NCI-H1105 (cell line): Measurements from ENCODE around the gene NAA30.

Experiments
- DNase-seq: peaks from one replicate; lab custom pipeline; 2025; lab: John Stamatoyannopoulos, UW

Gene NAA30

DNA sequence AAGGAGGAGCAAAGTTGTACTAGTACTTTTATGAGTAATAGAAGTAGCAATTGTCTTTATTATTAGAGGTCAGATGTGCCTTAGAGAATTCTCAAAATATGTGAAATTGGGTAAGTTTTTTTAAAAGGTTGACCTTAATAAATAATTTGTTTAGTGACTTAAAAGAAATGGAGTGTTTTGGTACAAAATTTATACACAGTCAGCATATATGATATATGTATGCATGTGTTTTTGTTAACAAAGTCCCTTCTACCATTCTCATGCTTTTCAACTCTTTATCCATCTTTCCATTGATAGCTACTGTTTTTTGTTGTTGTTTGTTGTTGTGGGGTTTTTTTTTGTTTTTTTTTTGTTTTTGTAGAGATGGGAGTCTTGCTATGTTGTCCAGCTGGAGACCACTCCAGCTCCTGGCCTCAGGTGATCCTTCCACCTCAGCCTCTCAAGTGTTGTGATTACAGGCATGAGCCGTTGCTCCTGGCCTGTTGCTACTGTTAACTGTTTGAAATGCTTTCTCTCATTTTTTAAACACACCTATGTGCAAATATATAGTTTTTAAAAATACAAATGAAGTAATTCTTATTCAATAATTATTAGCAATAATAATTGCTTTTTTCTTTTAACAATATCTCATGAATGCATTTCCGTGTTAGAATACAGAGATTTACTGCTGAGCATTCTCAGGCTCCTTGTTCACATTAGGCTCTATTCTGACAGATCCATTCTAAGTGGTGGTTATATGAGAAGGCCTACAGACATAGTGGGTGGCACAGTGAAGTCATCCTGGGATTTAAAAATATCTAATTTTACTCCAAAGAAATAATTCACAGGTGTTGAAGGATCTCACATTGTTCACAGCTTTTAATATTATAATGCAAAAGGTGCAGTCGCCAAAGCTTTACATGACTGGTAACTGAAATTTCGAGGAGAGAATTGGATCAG lies 10.4 kb downstream of the NAA30 start:
- no peak for DNase-seq

DNA sequence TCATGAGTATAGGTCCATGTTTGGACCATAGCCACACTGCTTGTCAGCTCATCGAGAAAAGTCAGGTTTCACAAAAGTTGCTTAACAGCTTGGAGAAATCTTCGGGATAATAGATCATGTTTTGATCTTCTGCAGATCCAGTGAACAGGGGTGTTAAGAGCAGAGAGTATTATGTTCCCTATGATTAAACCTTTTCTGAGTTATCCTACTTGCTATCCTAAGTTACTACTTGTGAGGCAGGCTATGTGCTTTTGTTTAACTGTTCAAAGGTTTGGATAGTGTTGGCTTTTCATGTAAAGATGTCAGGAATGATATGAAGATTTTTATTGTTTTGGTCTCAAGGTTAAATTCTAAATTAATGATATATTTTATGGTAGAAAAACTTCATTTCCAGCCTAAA lies 11.1 kb downstream of the NAA30 start:
- no peak for DNase-seq

DNA sequence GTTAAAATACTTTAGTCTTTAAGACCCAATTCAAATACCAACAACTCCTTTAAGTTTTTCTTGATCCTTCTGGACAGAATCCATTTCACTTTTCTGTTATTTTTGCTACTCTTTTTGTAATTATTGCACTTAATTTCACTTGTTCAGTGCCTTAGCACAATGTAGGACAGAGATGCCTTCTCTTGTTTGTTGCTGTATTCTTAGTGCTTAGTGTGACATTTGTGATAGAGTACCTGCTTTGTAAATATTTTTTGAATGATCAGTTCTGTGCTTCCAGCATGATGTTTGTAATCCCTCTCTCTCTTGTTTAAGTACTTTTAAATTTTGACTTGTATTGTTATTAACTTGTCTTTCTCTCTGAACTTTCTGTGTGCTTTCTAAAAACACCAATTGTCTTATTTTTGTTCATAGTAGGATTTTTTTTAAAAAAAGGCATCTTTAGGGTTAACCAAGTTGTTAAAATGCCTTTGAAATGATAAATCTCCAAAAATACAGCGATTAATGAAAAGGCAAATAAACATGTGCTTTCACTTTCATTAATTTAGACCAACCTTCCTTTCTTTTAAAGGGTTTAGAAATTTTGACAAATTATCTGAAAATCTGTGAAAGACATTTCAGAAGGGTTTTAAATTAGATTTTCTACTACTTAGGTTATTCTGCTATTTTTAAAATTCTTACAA lies 11.9 kb downstream of the NAA30 start:
- no peak for DNase-seq

DNA sequence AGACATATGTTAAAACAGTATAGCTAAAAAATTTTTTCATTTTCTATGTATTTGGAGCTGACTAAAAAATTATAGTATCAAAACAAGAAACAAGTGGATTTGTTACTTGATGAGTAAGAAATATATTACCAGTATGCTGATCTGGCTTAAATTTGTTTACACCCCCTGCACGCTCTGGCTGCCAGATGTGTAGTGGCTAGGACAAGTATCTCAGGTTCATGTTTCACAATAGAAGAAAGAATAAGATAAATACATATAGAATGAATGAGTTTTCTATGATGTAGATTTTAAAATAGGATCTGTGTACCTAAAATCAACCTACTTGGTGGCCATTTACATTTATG lies 13.1 kb downstream of the NAA30 start:
- no peak for DNase-seq

DNA sequence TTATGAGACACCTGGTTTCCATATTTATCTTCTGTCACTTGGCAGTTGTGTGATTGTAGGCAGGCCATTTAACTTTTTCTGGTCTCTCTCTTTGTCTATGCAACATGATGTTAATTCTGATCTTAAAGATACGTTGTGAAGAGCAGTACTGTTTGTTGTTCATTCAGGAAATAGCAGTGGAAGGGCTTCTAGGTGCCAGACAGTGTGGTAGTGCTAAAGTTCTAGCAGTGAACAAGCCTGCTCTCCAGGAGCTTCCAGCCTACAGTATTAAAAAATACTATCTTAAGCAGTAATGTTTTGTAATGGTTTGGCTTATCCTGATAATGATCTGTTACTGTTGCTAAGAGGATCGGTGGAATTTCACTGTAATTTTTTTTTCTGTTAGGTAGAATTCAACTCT lies 15.2 kb downstream of the NAA30 start:
- DNase-seq, result no peak

DNA sequence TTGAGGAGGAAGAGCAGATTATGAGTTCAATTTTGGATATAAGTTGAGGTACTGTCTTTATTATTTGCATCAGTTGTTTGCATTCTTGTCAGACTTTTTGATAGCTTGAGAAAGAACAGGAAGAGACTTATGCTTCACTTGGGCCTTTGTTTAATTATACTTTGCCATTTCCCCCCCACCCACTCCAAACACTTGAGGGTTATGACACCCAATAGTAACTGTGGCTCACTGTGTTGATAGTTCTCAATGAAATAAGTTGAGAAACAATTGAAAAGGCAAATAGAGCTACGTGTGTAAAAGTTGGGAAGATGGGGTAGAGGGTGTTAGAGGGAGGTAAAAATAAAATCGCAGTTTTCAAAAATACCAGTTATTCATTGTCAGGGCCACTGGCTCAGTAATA lies 17.7 kb downstream of the NAA30 start:
- DNase-seq, result no peak

DNA sequence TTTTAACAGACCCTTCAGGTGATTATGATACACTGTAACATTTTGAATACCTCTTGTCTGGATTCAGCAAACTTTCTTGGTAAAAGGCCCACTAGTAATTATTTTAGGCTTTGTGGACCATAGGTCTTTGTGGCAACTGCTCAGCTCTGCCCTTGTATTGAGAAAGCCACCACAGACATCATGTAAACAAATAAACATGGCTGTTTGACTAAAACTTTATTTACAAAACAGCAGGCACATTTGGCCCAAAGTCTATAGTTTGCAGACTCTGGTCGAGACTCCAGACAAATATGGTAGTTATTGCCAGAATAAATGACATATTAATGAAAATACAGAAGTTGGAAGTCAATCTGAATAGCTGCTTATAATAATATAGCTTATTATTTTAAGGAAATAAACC lies 18.2 kb downstream of the NAA30 start:
- DNase-seq, result no peak

DNA sequence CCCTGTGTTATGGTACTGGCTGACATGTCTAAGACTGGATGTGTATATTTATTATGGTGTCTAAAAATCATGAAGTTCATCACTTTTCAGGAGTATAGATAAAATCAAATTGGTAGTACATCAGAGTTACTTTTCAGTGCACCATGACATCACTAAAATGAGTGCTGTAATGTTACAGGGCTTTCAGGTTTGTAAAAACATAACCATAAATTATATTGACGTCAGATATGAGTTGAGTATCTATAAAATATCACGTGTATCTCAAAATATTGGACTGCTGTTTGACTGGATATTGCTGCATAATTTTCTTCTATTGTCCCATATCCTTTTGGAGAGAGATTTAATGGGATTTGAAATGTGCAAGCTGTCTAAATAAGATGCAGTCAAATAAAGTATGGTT lies 22.0 kb downstream of the NAA30 start:
- no peak for DNase-seq

DNA sequence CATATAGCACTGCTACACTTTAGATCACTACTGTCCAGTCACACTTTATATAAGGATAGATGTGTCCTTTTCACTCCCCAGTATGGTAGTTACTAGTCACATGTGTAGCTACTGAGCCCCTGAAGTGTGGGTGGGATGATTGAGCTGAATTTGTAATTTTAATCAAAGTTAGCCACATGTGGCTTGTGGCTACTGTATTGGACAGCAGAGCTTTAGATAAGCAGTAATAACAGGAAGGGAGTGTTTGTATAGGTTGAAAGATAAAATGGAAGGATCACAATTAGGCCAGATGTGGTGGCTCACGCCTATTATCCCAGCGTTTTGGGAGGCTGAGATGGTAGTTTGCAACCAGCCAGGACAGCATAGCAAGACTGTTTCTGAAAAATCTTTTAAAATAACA lies 23.5 kb downstream of the NAA30 start:
- no peak for DNase-seq

DNA sequence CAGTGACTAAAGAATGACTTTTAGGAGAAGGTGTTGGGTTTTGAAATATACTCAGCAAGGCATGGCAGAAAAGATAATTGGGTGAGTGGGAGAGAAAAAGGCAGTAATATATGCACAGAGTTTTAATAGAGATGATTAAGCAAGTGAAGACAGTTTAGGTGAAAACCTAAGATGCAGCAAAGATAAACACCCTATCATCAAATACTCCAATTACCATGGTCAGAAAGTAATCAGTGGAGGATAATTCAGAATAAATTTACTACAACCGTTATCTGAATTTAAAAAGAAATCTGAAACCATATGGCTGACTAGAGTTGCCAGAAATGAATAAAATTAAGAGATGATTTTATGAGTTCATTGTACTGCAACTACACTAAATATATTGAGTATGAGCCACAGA lies 26.8 kb downstream of the NAA30 start:
- DNase-seq, result no peak

DNA sequence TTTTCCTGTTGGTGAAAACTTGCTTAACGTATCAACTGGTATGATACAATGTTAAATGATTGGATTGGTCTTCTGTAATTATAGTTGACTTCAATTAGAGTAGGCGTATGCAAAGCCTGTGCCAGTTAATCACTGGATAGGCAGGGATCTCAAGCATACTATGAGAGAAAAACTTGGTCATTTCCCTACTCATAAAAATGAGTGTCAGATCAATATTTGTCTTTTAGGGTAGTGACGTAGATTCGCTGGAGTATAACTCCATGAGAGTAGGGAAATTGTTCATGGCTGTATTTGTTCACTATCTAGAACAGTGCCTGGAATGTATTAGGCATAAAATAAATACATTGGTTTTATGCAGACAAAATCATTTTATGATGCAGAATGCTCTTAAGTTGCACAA lies 28.6 kb downstream of the NAA30 start:
- no peak for DNase-seq

DNA sequence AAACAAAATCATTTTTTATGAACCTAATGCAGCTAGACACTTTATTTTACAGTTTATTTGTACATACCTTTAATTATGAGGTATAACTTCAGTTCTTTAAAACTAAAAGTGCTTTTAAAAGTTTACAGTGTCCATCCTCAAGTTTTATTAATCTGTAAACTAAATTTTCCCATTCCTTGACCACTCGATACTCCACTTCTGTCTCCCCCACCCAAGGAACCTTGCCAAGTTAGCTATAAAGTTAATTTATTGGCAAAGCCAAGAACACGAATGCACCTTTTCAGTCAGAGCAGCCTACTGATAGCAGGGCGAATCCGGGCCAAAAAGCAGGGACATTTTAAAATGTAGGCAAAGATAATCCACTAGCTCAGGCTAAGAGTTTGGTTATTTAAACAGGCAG lies 29.6 kb downstream of the NAA30 start:
- no peak for DNase-seq

DNA sequence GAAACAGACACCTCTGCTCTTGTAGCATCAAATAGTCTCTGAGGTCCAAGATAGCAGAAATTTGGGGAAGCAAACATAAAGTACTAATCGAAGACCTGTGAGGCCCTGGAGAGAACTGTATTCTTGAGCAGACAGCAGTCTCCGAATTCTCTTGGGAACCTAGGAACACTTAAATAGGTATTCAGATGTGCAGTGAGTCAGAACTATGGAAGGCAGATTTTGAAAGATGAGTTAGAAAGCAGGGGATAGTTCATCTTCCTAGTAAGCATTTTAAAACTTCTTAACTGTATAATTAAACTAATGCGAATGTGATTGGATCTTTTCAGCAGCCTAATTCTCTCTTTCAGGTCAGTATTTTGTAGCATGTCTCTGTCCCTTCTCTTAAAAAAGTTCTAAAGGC lies 30.6 kb downstream of the NAA30 start:
- DNase-seq, result no peak

DNA sequence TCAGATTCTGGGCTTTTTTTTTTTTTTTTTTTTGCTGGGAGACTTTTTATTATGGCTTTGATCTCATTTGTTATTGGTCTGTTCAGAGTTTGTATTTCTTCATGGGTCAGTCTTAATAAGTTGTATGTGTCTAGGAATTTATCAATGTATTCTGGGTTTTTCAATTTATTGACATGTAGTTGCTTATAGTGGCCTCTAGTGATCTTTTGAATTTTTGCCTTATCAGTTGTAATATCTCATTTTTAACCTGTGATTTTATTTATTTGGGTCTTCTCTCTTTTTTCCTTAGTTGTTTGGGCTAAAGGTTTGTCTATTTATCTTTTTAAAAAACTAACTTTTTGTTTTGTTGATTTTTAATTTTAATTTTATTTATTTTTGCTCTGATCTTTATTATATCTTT lies 45.5 kb downstream of the NAA30 start:
- DNase-seq, result no peak

DNA sequence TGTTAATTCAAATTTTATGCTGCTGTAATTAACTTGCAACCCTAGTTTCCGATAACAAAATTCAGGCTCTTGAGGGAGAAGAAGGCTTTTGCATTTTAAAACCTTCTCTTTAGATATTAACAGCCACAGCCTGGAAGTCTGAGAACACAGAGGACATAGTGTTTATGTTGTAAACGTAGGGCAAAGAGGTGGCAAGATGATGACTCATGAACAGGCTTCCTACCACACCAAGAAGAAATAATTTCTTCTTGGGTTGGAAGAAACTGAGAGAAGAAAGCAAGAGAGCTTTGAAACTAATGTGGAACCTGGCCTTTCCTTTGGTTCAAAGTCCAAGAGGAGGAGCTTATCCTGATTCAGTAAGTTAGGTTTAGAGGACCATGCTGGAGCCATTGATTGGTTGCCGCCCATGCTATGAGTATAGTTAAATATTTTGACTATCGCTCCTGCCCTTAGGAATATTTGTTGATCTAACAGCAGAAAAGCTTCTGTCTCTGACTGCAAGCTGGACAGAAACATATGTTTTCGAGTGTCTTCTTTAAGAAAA lies 71.5 kb downstream of the NAA30 start:
- DNase-seq, result no peak

DNA sequence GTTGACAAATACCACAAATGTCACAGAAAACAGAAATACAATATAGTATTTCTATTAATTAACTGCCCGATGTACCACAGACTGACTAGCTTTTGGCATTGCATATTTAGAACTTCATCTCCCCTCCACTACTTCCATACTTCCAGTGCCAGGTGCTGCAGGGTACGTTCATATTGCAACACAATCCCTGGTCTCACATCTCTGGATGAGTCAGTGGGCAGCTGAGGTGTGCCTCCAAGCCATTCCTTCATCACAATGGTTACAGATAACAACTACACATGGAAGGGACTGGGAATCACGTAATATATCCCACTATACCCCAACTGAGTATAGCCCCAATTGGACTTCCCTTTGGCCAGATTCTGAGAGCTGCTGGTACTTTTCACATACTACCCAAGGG lies 72.2 kb downstream of the NAA30 start:
- no peak for DNase-seq

DNA sequence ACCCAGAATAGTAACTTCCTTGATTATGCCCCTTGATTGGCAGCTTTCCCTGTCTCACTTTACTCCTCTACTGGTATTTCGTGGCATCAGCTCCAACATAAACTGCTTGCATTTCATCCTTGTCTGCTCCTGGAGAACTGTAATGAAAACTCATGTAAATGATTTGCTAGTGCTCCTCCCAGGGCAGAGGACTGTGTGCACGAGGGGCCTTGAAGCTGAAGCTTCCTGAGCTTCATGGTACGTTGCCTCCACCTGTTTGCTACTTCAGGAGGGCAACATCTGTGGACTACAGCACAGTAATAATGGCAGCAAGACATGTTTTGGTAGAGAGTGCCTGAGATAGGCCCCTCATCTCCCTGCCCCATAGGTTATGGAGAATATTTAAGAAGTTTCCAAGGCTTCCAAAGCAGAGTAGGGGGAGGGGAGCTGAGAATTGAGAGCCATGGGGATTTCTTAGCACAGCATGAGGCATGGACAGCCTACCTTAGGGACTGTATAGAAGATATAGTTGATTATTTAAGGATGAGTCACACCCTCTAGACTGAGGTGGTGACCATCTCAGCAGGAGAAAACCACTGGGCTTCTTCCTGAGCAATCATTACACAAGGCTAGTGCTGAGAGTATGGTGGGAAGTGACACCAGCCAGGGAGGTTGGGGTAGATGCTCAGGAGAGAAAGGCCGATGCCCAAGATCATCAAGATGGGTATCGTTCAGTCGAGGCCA lies 73.8 kb downstream of the NAA30 start:
- DNase-seq, result no peak
